ENCODE results near the gene TRABD2B. TPM values are rescaled to one million over a fixed set of nuclear protein-coding genes. Genes with fewer than 3 reads are reported as not detected.

The TRABD2B gene
- total RNA-seq, 1 experiment from 2014 or later = 0.36 TPM

GRCh38 chr1:47972864-47973432 is 24.2 kb downstream of the TRABD2B start:
- ChIA-PET POLR2A (no interaction called here), CTCF (no interaction called here)
- Mint-ChIP-seq H3K27ac (ENCODE audit: unreplicated experiment) (no peak overlapping the region), H3K27me3 (ENCODE audit: insufficient read depth, unreplicated experiment) (no peaks in the 10 kb centered on the region), H3K9me3 (ENCODE audit: unreplicated experiment) (no peaks in the 10 kb centered on the region), H3K4me3 (ENCODE audit: unreplicated experiment) (no peak overlapping the region), H3K4me1 (ENCODE audit: low read depth, unreplicated experiment) (peaks cover 23% of the 10 kb centered on the region), H3K36me3 (ENCODE audit: insufficient read depth, unreplicated experiment) (no peaks in the 10 kb centered on the region)
- no TSS peak for BruUV-seq (replicated peaks)
- no peak overlapping the region for H3K4me3 ChIP-seq (ENCODE audit: low read depth, low read length)
- H3K36me3 ChIP-seq (ENCODE audit: control insufficient read depth, insufficient read depth, low read length) = no peaks in the 10 kb centered on the region
- H3K27me3 ChIP-seq (replicated peaks; ENCODE audit: control insufficient read depth, insufficient read depth, low read length) = no peaks in the 10 kb centered on the region
- H3K9me3 ChIP-seq = no peaks in the 10 kb centered on the region
- intact Hi-C loops (cut with micrococcal nuclease; ENCODE audit: unreplicated experiment) = no loop called here
- no peaks in the 10 kb centered on the region for H3K4me1 ChIP-seq
- peak; percentile 40 to 52 for TF ChIP-seq CTCF (IDR thresholded peaks at IDR 0.05; ENCODE audit: insufficient read depth in 1 of 2, low read depth in 1 of 2, low read length in 1 of 2, severe bottlenecking in 1 of 2, unreplicated experiment in 1 of 2)
- DNase-seq = peak in 1 of 2 experiments; percentile 9

- no peaks in the 10 kb centered on the region for H3K36me3 Mint-ChIP-seq (ENCODE audit: insufficient read depth, unreplicated experiment)
- Histone ChIP-seq H3K9me3 (no peaks in the 10 kb centered on the region), H3K4me1 (no peaks in the 10 kb centered on the region), H3K27me3 (replicated peaks; ENCODE audit: control insufficient read depth, insufficient read depth, low read length) (no peaks in the 10 kb centered on the region), H3K36me3 (ENCODE audit: control insufficient read depth, insufficient read depth, low read length) (no peaks in the 10 kb centered on the region), H3K4me3 (ENCODE audit: low read depth, low read length) (no peak overlapping the region)
- H3K4me3 Mint-ChIP-seq (ENCODE audit: unreplicated experiment) = no peak overlapping the region
- H3K4me1 Mint-ChIP-seq (ENCODE audit: low read depth, unreplicated experiment) = peaks cover 22% of the 10 kb centered on the region
- no peak for TF ChIP-seq CTCF (IDR thresholded peaks at IDR 0.05; ENCODE audit: insufficient read depth in 1 of 2, low read depth in 1 of 2, low read length in 1 of 2, severe bottlenecking in 1 of 2, unreplicated experiment in 1 of 2)
- no peaks in the 10 kb centered on the region for H3K9me3 Mint-ChIP-seq (ENCODE audit: unreplicated experiment)
- CTCF ChIA-PET = no interaction called here
- H3K27ac Mint-ChIP-seq (ENCODE audit: unreplicated experiment) = no peak overlapping the region
- POLR2A ChIA-PET = no interaction called here
- no peaks in the 10 kb centered on the region for H3K27me3 Mint-ChIP-seq (ENCODE audit: insufficient read depth, unreplicated experiment)
- no peak for DNase-seq
- intact Hi-C loops (cut with micrococcal nuclease; ENCODE audit: unreplicated experiment) = no loop called here
- BruUV-seq (replicated peaks) = no TSS peak
Measured at GRCh38 chr1:47971385-47972160, 25.6 kb downstream of the TRABD2B start.

GRCh38 chr1:47970882-47971281 is 26.3 kb downstream of the TRABD2B start:
- DNase-seq = no peak
- H3K27me3 Mint-ChIP-seq (ENCODE audit: insufficient read depth, unreplicated experiment) = no peaks in the 10 kb centered on the region
- intact Hi-C loops (cut with micrococcal nuclease; ENCODE audit: unreplicated experiment) = no loop called here
- H3K4me1 Mint-ChIP-seq (ENCODE audit: low read depth, unreplicated experiment) = peaks cover 15% of the 10 kb centered on the region
- POLR2A ChIA-PET = no interaction called here
- Histone ChIP-seq H3K27me3 (replicated peaks; ENCODE audit: control insufficient read depth, insufficient read depth, low read length) (no peaks in the 10 kb centered on the region), H3K9me3 (no peaks in the 10 kb centered on the region), H3K36me3 (ENCODE audit: control insufficient read depth, insufficient read depth, low read length) (no peaks in the 10 kb centered on the region), H3K4me3 (ENCODE audit: low read depth, low read length) (no peak overlapping the region), H3K4me1 (no peaks in the 10 kb centered on the region)
- no peak overlapping the region for H3K27ac Mint-ChIP-seq (ENCODE audit: unreplicated experiment)
- BruUV-seq (replicated peaks) = no TSS peak
- no peaks in the 10 kb centered on the region for H3K36me3 Mint-ChIP-seq (ENCODE audit: insufficient read depth, unreplicated experiment)
- no peak for TF ChIP-seq CTCF (IDR thresholded peaks at IDR 0.05; ENCODE audit: insufficient read depth in 1 of 2, low read depth in 1 of 2, low read length in 1 of 2, severe bottlenecking in 1 of 2, unreplicated experiment in 1 of 2)
- H3K4me3 Mint-ChIP-seq (ENCODE audit: unreplicated experiment) = no peak overlapping the region
- H3K9me3 Mint-ChIP-seq (ENCODE audit: unreplicated experiment) = no peaks in the 10 kb centered on the region
- CTCF ChIA-PET = no interaction called here
